ENCODE data around the gene RAPGEF6.

DNA sequence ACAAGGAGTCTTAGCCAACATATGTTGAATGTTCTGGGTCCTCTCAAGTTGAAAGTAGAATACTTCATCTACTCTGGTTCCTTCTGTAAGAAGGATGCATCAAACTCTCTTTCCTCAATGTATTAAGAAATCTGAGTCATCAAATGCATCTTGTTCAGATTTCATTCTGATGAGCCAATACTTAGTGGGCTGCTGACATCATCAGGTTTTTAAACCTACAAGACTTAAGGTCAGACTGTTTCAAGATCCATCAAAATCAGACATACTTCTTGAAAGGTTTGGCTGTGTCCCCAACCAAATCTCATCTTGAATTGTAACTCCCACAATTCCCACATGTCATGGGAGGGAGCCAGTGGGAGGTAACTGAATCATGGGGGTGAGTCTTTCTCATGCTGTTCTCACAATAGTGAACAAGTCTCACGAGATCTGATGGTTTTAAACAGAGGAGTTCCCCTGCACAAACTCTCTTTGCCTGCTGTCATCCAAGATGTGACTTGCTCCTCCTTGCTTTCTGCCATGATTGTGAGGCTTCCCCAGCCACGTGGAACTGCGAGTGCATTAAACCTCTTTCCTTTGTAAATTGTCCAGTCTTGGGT, 168.8 kb downstream of the RAPGEF6 start:
- TF ChIP-seq, protein P1, sequence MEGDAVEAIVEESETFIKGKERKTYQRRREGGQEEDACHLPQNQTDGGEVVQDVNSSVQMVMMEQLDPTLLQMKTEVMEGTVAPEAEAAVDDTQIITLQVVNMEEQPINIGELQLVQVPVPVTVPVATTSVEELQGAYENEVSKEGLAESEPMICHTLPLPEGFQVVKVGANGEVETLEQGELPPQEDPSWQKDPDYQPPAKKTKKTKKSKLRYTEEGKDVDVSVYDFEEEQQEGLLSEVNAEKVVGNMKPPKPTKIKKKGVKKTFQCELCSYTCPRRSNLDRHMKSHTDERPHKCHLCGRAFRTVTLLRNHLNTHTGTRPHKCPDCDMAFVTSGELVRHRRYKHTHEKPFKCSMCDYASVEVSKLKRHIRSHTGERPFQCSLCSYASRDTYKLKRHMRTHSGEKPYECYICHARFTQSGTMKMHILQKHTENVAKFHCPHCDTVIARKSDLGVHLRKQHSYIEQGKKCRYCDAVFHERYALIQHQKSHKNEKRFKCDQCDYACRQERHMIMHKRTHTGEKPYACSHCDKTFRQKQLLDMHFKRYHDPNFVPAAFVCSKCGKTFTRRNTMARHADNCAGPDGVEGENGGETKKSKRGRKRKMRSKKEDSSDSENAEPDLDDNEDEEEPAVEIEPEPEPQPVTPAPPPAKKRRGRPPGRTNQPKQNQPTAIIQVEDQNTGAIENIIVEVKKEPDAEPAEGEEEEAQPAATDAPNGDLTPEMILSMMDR (IDR thresholded peaks at IDR 0.05): no peak
- TF ChIP-seq ZFX (IDR thresholded peaks at IDR 0.05; ENCODE audit: borderline replicate concordance): no peak
